ENCODE data around the gene POLR3F. TPM values are rescaled to one million over a fixed set of nuclear protein-coding genes. Genes with fewer than 3 reads are reported as not detected.

Gene POLR3F
- total RNA-seq, 1 experiment from 2014 or later = 11.2 TPM

GRCh38 chr20:18428490-18429173 lies 38.6 kb upstream of the POLR3F start:
- CTCF ChIA-PET = interaction anchor here (0.9 kb wide), 1 partner anchor 15 kb away, joined by 4 read pairs; no protein-coding TSS in a partner anchor
- peak; percentile 80 for DNase-seq (ENCODE audit: unreplicated experiment)

GRCh38 chr20:18430172-18430826 lies 36.9 kb upstream of the POLR3F start:
- ChIA-PET CTCF (interaction anchor here (0.6 to 0.7 kb wide), 4 partner anchors 101 to 1597 kb away, joined by 3 to 5 read pairs (median 3); no protein-coding TSS in a partner anchor), POLR2A (interaction anchor here (0.8 kb wide), 1 partner anchor 67 kb away, joined by 4 read pairs; no protein-coding TSS in a partner anchor)
- no peak for TF ChIP-seq CTCF (IDR thresholded peaks at IDR 0.05; ENCODE audit: unreplicated experiment)
- Mint-ChIP-seq H3K4me3 (ENCODE audit: unreplicated experiment) (no peak overlapping the region), H3K9me3 (ENCODE audit: unreplicated experiment) (no peaks in the 10 kb centered on the region), H3K36me3 (ENCODE audit: insufficient read depth, unreplicated experiment) (no peaks in the 10 kb centered on the region), H3K27me3 (ENCODE audit: insufficient read depth, unreplicated experiment) (no peaks in the 10 kb centered on the region), H3K4me1 (ENCODE audit: insufficient read depth, unreplicated experiment) (peaks cover 11% of the 10 kb centered on the region), H3K27ac (ENCODE audit: low read depth, unreplicated experiment) (no peak overlapping the region)
- intact Hi-C loops (cut with micrococcal nuclease) = no loop called here
- BruUV-seq (replicated peaks) = no TSS peak
- no peak for DNase-seq (ENCODE audit: unreplicated experiment)

More at GRCh38 chr20:18428490-18429173, 38.6 kb upstream of the POLR3F start:
- no peak overlapping the region for H3K27ac Mint-ChIP-seq (ENCODE audit: low read depth, unreplicated experiment)
- no peaks in the 10 kb centered on the region for H3K9me3 Mint-ChIP-seq (ENCODE audit: unreplicated experiment)
- no peaks in the 10 kb centered on the region for H3K27me3 Mint-ChIP-seq (ENCODE audit: insufficient read depth, unreplicated experiment)
- H3K4me1 Mint-ChIP-seq (ENCODE audit: insufficient read depth, unreplicated experiment) = peaks cover 11% of the 10 kb centered on the region
- no TSS peak for BruUV-seq (replicated peaks)
- H3K36me3 Mint-ChIP-seq (ENCODE audit: insufficient read depth, unreplicated experiment) = no peaks in the 10 kb centered on the region
- intact Hi-C loops (cut with micrococcal nuclease) = no loop called here
- H3K4me3 Mint-ChIP-seq (ENCODE audit: unreplicated experiment) = no peak overlapping the region
- TF ChIP-seq CTCF (IDR thresholded peaks at IDR 0.05; ENCODE audit: unreplicated experiment) = no peak
- POLR2A ChIA-PET = interaction anchor here (0.8 to 1.5 kb wide), 2 partner anchors 38 to 115 kb away, joined by 4 read pairs; partner anchors contain the start of genes DZANK1 and POLR3F

GRCh38 chr20:18431206-18431605 lies 36.0 kb upstream of the POLR3F start:
- no peak overlapping the region for H3K27ac Mint-ChIP-seq (ENCODE audit: low read depth, unreplicated experiment)
- peaks cover 11% of the 10 kb centered on the region for H3K4me1 Mint-ChIP-seq (ENCODE audit: insufficient read depth, unreplicated experiment)
- no peaks in the 10 kb centered on the region for H3K36me3 Mint-ChIP-seq (ENCODE audit: insufficient read depth, unreplicated experiment)
- H3K9me3 Mint-ChIP-seq (ENCODE audit: unreplicated experiment) = no peaks in the 10 kb centered on the region
- intact Hi-C loops (cut with micrococcal nuclease) = no loop called here
- H3K4me3 Mint-ChIP-seq (ENCODE audit: unreplicated experiment) = no peak overlapping the region
- ChIA-PET POLR2A (no interaction called here), CTCF (no interaction called here)
- DNase-seq (ENCODE audit: unreplicated experiment) = no peak
- H3K27me3 Mint-ChIP-seq (ENCODE audit: insufficient read depth, unreplicated experiment) = no peaks in the 10 kb centered on the region
- no TSS peak for BruUV-seq (replicated peaks)
- no peak for TF ChIP-seq CTCF (IDR thresholded peaks at IDR 0.05; ENCODE audit: unreplicated experiment)

GRCh38 chr20:18436847-18437246 lies 30.3 kb upstream of the POLR3F start:
- Mint-ChIP-seq H3K27me3 (ENCODE audit: insufficient read depth, unreplicated experiment) (no peaks in the 10 kb centered on the region), H3K27ac (ENCODE audit: low read depth, unreplicated experiment) (no peak overlapping the region), H3K4me1 (ENCODE audit: insufficient read depth, unreplicated experiment) (no peaks in the 10 kb centered on the region), H3K4me3 (ENCODE audit: unreplicated experiment) (no peak overlapping the region), H3K36me3 (ENCODE audit: insufficient read depth, unreplicated experiment) (peaks cover 5% of the 10 kb centered on the region), H3K9me3 (ENCODE audit: unreplicated experiment) (no peaks in the 10 kb centered on the region)
- ChIA-PET CTCF (interaction anchor here (0.6 to 1.2 kb wide), 3 partner anchors 23 to 44 kb away, joined by 3 to 5 read pairs (median 4); no protein-coding TSS in a partner anchor), POLR2A (no interaction called here)
- BruUV-seq (replicated peaks) = no TSS peak
- no peak for TF ChIP-seq CTCF (IDR thresholded peaks at IDR 0.05; ENCODE audit: unreplicated experiment)
- no peak for DNase-seq (ENCODE audit: unreplicated experiment)
- intact Hi-C loops (cut with micrococcal nuclease) = no loop called here
